ENCODE results near the gene XYLT1. TPM values are rescaled to one million over a fixed set of nuclear protein-coding genes. Genes with fewer than 3 reads are reported as not detected.
"Not testable (repeated sequence)": the region's sequence is repeated elsewhere in the genome, so short reads cannot be mapped to it uniquely, and the experiment has no call there.

Gene XYLT1
- total RNA-seq, 1 donor from 2014 or later, result 27.3 TPM

DNA sequence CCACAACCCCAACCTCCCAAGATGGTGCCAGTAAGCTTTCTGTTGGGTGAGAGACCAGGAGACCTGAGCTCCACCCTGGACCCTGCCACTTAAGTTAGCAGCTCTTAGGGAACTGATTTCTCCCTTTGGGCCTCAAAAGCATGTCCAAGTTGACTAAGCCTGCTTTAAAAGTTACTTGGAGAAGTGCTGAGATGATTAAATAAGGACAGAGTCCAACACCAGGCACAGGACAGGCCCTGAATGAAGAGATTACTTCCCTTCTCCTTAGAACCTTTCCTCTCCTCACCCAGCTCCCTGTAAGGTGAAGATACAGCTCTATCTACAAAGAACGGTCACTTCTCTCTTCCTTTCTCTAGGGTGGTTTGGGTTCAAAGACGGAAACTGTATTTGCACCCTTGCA, 162.6 kb downstream of the XYLT1 start:
- H3K36me3 ChIP-seq, result no peaks in the 10 kb centered on the region
- peaks cover 67% of the 10 kb centered on the region for H3K4me1 ChIP-seq
- H3K9me3 ChIP-seq, result no peaks in the 10 kb centered on the region
- H3K27ac ChIP-seq, result no peak overlapping the region
- H3K4me3 ChIP-seq, result no peak overlapping the region
- intact Hi-C loops (cut with DNase I), result no loop called here
- TF ChIP-seq CTCF (IDR thresholded peaks at IDR 0.05) (no peak), POLR2AphosphoS5 (IDR thresholded peaks at IDR 0.05; ENCODE audit: insufficient read depth in 1 of 2, low read depth in 1 of 2) (no peak), POLR2A (IDR thresholded peaks at IDR 0.05) (no peak)
- DNase-seq (ENCODE audit: extremely low spot score in 2 of 2), result no peak
- no peaks in the 10 kb centered on the region for H3K27me3 ChIP-seq

GRCh38 chr16:17307504-17307903, 163.3 kb downstream of the XYLT1 start:
- H3K27ac ChIP-seq, result no peak overlapping the region
- H3K9me3 ChIP-seq, result no peaks in the 10 kb centered on the region
- H3K36me3 ChIP-seq, result no peaks in the 10 kb centered on the region
- intact Hi-C loops (cut with DNase I), result no loop called here
- H3K27me3 ChIP-seq, result no peaks in the 10 kb centered on the region
- TF ChIP-seq POLR2AphosphoS5 (IDR thresholded peaks at IDR 0.05; ENCODE audit: insufficient read depth in 1 of 2, low read depth in 1 of 2), result no peak
- TF ChIP-seq CTCF (IDR thresholded peaks at IDR 0.05), result no peak
- no peak for TF ChIP-seq POLR2A (IDR thresholded peaks at IDR 0.05)
- no peak for DNase-seq (ENCODE audit: extremely low spot score in 2 of 2)
- H3K4me1 ChIP-seq, result peaks cover 64% of the 10 kb centered on the region
- H3K4me3 ChIP-seq, result no peak overlapping the region

DNA sequence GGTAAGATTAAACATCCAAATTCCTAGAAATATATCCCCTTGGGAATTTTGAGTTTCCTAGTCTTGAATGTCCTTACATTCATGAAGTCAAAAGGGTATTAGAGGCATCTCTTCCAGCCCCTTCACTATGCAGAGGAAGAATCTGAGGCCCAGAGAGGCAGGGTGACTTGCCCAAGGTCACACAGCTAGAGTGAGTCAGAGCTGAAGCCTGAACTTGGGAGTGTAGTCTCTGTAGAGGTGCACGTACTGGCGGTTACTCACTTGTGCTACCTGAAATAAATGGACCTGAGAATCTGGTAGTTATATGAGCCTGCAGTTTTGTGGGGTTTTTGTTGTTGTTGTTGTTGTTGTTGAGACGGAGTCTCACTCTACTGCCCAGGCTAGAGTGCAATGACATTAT, 164.0 kb downstream of the XYLT1 start:
- intact Hi-C loops (cut with DNase I), result no loop called here
- no peak for DNase-seq (ENCODE audit: extremely low spot score in 2 of 2)
- Histone ChIP-seq H3K9me3 (no peaks in the 10 kb centered on the region), H3K27me3 (no peaks in the 10 kb centered on the region), H3K27ac (no peak overlapping the region), H3K36me3 (no peaks in the 10 kb centered on the region), H3K4me3 (no peak overlapping the region), H3K4me1 (peaks cover 64% of the 10 kb centered on the region)
- TF ChIP-seq POLR2AphosphoS5 (IDR thresholded peaks at IDR 0.05; ENCODE audit: insufficient read depth in 1 of 2, low read depth in 1 of 2), result no peak
- TF ChIP-seq POLR2A (IDR thresholded peaks at IDR 0.05), result no peak
- no peak for TF ChIP-seq CTCF (IDR thresholded peaks at IDR 0.05)

GRCh38 chr16:17306211-17306610, 164.5 kb downstream of the XYLT1 start:
- DNase-seq (ENCODE audit: extremely low spot score in 2 of 2); H3K27me3 ChIP-seq; intact Hi-C loops (cut with DNase I); H3K9me3 ChIP-seq; H3K36me3 ChIP-seq; H3K4me3 ChIP-seq; H3K27ac ChIP-seq: not testable (repeated sequence)
- H3K4me1 ChIP-seq, result peaks cover 62% of the 10 kb centered on the region

- Histone ChIP-seq H3K36me3 (no peaks in the 10 kb centered on the region), H3K9me3 (no peaks in the 10 kb centered on the region), H3K27ac (peak overlapping the region; percentile 62), H3K4me1 (peaks cover 58% of the 10 kb centered on the region), H3K4me3 (no peak overlapping the region), H3K27me3 (no peaks in the 10 kb centered on the region)
- DNase-seq (ENCODE audit: extremely low spot score in 2 of 2), result no peak
- intact Hi-C loops (cut with DNase I), result no loop called here
- no peak for TF ChIP-seq POLR2AphosphoS5 (IDR thresholded peaks at IDR 0.05; ENCODE audit: insufficient read depth in 1 of 2, low read depth in 1 of 2)
- TF ChIP-seq CTCF (IDR thresholded peaks at IDR 0.05), result no peak
- no peak for TF ChIP-seq POLR2A (IDR thresholded peaks at IDR 0.05)
Observed at GRCh38 chr16:17305694-17306093, 165.1 kb downstream of the XYLT1 start.

Measured in vagina (tissue), 2 donors.